Omental fat pad (tissue), 4 donors: ENCODE results near the gene ALLC. TPM values are rescaled to one million over a fixed set of nuclear protein-coding genes. Genes with fewer than 3 reads are reported as not detected.

Experiments
- ATAC-seq: fragments of 150-250 bp; one replicate; pipeline ENCODE4 v1.9.1; 2016; ENCODE audit warnings: mild to moderate bottlenecking, moderate library complexity; ENCODE audit not compliant: low FRiP score
- DNase-seq: peaks from one replicate; pipeline ENCODE4 v3.0.0-alpha.2; 2019; ENCODE audit warnings: low spot score
- CTCF ChIP-seq, 3 donors: fragments of 450-650 bp; IDR thresholded peaks; one replicate each; pipeline ENCODE4 v1.5.1; 2016 to 2017; ENCODE audit warnings: antibody characterized with exemption in 3 of 3, mild to moderate bottlenecking in 3 of 3, moderate library complexity in 2 of 3
- total RNA-seq, 4 donors: library from RNA; depleted of rRNA; stranded (reverse); fragments of >200 nt; gene quantifications; one replicate each; pipeline ENCODE4 v1.1.0, GENCODE V29; 2016

ALLC gene
- total RNA-seq, 4 donors from 2014 or later, result not detected

DNA sequence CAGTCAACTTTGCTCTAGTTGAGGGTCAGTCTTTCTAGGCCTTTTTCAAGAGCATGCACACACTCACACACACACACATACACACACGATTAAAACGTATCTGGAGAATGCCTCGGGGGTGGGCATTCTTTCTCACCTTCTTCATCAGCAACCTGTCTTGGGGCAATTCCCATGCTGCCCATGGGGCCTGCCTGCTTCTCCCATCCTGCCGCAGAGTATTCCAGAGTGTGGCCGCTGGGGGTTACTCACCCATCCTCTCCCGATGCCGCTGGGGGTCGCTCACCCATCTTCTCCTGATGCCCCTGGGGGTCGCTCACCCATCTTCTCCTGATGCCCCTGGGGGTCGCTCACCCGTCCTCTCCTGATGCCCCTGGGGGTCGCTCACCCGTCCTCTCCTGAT lies 10.8 kb upstream of the ALLC start:
- ATAC-seq, result no peak
- no peak for DNase-seq
- TF ChIP-seq CTCF (IDR thresholded peaks at IDR 0.05), result no peak

GRCh38 chr2:3647831-3648651 lies 10.0 kb upstream of the ALLC start:
- TF ChIP-seq CTCF (IDR thresholded peaks at IDR 0.05), result no peak
- DNase-seq, result no peak
- no peak for ATAC-seq

DNA sequence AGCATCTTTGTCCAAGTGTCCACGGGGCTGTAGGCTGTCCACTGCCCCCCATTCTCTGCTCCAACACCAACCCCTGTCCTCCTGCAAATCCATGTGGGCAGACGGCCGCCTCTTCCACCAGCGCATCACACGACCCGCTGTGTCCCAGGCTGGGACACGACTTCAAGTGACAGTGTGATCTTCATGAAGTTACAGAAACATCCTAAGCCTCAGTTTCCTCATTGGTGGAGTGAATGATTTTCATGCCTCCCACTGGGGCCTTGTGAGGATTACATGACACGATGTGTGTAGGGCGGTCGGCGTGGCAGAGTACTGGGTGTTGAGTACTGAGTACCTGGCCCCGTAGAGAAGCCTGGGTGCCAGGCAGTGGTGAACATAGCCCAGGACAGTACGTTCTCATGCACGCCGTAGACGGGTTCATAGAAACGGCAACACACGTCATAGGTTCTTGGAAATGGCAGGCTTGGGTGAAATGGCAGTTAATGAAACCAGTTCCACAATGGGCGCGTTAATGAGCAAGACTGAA lies 9.3 kb upstream of the ALLC start:
- ATAC-seq (no peak), DNase-seq (no peak)
- TF ChIP-seq CTCF (IDR thresholded peaks at IDR 0.05), result no peak

DNA sequence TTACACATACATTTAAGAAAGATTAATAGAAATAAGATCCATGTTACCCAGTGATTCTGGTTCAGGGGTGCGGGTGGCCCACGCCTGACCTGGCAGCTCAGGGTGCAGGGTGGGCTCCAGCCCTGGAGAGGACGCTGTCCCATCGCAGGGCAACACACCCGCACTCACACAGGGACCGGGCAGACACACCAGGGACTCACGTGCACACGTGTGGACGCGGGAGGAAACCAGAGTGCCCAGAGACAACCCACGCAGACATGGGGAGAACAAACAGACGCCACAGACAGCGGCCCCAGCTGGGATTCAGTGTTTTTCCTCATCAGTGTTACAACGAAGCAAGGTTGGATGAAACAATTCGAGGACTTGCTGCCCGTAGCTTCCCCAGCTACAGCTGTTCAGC lies 8.4 kb upstream of the ALLC start:
- ATAC-seq (no peak), DNase-seq (no peak)
- TF ChIP-seq CTCF (IDR thresholded peaks at IDR 0.05), result no peak

GRCh38 chr2:3650140-3650920 lies 7.7 kb upstream of the ALLC start:
- ATAC-seq, result no peak

More at GRCh38 chr2:3650140-3650920, 7.7 kb upstream of the ALLC start:
- no peak for DNase-seq
- TF ChIP-seq CTCF (IDR thresholded peaks at IDR 0.05), result no peak
